GM13977 (cell line): ENCODE data around the gene RACGAP1.

ENCODE experiments used
- DNase-seq: peaks from one replicate; pipeline ENCODE4 v3.0.0; 2012; ENCODE audit warnings: low spot score
- in situ Hi-C: fragments of 300-500 bp; cut with MboI; formaldehyde crosslinking; loops from one replicate; pipeline ENCODE4 v1.12.0; 2022; ENCODE audit warnings: low sequenced_read_pairs, low pct_unique_long_range_greater_than_20kb, mixed read lengths, inconsistent platforms; ENCODE audit not compliant: unreplicated experiment
- TF ChIP-seq, protein P1 (sequence below): IDR thresholded peaks from 2 replicates; pipeline ENCODE4 v1.5.1; 2012; ENCODE audit warnings: mild to moderate bottlenecking, control low read depth; ENCODE audit not compliant: insufficient read depth; ENCODE audit errors: extremely low read depth, missing control alignments

The RACGAP1 gene

GRCh38 chr12:49984476-49985359, 40.6 kb downstream of the RACGAP1 start:
- TF ChIP-seq, protein P1, sequence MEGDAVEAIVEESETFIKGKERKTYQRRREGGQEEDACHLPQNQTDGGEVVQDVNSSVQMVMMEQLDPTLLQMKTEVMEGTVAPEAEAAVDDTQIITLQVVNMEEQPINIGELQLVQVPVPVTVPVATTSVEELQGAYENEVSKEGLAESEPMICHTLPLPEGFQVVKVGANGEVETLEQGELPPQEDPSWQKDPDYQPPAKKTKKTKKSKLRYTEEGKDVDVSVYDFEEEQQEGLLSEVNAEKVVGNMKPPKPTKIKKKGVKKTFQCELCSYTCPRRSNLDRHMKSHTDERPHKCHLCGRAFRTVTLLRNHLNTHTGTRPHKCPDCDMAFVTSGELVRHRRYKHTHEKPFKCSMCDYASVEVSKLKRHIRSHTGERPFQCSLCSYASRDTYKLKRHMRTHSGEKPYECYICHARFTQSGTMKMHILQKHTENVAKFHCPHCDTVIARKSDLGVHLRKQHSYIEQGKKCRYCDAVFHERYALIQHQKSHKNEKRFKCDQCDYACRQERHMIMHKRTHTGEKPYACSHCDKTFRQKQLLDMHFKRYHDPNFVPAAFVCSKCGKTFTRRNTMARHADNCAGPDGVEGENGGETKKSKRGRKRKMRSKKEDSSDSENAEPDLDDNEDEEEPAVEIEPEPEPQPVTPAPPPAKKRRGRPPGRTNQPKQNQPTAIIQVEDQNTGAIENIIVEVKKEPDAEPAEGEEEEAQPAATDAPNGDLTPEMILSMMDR: no peak
- no peak for DNase-seq
- in situ Hi-C loops: no loop called here

DNA sequence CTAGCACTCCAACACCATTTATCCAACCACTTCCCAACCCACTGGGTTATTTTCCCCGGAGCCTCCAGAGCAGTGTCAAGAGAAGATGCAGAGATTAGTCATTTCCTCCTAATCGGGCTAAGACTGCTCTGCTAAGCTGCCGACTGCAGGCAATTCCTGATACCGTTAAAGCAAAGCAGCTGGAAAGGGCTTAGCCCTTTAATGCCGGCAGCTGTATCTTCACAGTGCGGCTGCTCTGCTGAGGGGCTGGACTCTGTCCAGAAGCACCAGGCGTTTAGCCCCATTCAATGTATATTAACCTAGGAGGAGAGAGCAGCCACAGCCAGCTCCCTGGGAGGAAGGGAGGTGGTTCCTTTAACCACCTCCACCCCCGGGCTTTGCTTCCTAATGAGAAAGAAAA, 41.4 kb downstream of the RACGAP1 start:
- no peak for DNase-seq
- TF ChIP-seq, protein P1: no peak
- in situ Hi-C loops: no loop called here

DNA sequence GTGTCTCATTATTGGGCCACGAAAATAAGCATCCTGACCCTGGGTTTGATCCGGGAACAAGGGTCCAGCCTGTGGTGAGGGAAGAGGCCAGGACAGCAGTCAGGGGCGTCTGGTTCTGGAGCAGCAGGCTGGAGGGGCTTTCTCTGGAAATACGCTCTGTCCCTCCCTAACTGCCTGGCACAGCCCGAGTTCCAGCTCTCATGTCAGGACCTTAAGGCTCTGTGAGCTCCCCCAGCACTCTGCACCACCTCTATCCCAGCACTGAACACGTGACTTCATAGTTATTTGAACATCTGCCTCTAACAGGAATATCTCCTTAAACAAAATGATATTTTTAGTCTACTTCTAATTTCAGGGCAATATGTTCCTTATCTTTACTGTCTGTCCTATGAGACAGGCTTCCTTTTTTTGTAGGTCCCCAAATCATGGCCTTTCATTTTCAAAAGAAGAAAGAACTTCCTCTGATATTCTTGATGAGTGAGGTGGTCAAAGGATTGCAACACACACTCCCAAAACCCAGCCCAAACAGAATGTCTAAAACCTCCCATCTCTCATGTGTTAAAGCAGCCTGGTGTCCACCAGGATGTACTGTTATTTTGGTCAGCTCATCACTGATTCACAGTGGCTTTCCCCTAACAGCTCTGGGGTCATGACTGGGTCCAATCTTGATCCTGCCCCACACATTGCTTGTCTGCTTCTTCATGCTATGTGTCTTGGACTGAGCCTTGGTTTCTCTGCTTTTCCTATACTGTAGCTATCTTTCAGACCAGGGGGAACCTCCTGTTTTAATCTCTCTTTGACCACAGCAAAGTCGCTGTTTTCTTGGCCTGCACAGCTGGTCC, 42.8 kb downstream of the RACGAP1 start:
- in situ Hi-C loops: no loop called here
- TF ChIP-seq, protein P1: no peak
- no peak for DNase-seq

DNA sequence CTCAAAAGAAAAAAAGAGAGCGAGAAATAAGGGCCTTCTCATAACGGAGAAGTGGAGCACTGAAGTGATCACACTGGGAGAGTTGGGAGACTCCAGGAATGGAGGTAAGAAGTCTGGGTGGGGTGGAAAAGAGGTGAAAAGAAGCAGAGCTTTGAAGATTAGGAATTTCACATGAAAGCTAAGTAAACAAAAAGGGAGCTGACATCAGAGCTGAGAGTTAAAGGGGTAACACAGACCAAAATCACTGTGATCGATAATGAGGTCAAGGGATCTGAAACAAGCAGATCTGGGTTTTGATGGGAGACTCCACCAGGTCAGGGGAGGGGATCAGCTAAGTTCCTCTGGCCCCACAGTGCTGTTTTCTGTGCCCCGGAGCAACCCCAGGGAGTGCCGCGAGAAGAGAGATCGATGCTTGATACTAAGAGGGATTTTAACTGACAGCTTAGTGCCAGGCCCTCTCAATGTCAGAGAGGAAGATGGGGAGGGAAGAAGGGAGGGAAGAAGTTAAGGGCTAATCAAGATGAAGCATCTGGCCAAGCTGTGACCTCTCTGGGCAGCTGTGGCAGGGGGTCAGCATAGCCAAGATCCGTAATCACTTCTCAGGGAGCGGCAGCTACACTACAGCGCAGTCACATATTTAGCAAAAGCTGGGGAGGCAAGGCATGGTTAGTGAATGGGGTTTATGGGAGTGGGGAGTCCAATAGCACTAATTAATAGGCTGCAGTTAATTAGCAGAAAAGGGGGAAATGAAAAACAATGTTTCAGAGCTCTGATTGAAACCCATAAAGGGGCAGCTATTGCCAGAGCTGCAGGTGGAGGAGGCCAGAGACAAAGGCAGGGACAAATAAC, 44.6 kb downstream of the RACGAP1 start:
- in situ Hi-C loops: no loop called here
- TF ChIP-seq, protein P1: no peak
- no peak for DNase-seq

DNA sequence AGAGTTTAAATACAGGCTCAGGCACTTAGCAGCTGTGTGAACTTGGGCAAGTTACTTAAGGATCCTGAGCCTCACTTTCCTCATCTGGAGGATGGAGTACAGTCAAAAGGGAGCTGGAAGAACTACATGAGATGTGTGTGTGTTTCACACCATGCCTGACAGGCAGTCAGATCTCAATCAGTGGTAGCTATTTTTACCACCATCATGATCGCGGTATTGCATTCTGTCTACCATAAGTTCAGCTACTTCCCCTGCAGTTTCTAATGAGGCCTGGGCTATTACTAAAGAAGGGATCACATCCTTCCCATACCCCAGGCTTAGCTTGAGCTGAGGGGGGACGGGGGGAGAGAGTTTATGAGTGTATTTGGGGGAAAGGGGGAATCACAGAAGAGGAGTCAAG, 45.5 kb downstream of the RACGAP1 start:
- in situ Hi-C loops: no loop called here
- TF ChIP-seq, protein P1: no peak
- DNase-seq: peak; percentile 2

DNA sequence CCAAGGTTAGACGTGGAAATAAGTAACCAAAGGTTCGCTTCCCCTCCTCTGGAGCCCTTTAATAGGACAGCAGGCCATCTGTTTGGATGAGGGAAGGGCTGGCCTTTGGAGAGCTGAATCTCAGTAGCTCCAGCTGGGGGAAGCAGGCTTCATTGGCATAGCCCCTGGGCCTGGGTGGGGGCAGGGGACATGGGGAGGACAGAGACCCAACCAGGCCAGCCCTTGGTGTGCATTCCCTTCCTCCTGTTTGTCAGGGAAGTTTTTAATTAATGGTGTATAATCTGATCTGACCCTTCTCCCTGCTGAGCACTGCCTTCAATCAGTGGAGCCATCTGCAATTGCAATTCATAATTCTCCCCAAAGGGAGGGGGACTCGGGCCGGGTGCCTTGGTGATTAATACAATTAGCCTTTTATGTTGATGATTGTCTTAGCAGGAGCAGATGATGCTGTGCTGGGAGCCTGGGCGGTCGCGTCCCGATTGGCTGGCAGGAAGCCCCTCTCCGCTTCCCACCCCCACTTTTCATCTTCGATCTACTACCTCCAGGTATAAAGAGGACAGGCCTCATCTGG, 46.2 kb downstream of the RACGAP1 start:
- DNase-seq: no peak
- in situ Hi-C loops: no loop called here
- TF ChIP-seq, protein P1: no peak
